ENCODE measurements around the gene TIRAP. TPM values are rescaled to one million over a fixed set of nuclear protein-coding genes. Genes with fewer than 3 reads are reported as not detected.
"Not testable (repeated sequence)": the region's sequence is repeated elsewhere in the genome, so short reads cannot be mapped to it uniquely, and the experiment has no call there.

TIRAP gene
- total RNA-seq, 2 donors from 2014 or later: 6.3 to 7.4 TPM

DNA sequence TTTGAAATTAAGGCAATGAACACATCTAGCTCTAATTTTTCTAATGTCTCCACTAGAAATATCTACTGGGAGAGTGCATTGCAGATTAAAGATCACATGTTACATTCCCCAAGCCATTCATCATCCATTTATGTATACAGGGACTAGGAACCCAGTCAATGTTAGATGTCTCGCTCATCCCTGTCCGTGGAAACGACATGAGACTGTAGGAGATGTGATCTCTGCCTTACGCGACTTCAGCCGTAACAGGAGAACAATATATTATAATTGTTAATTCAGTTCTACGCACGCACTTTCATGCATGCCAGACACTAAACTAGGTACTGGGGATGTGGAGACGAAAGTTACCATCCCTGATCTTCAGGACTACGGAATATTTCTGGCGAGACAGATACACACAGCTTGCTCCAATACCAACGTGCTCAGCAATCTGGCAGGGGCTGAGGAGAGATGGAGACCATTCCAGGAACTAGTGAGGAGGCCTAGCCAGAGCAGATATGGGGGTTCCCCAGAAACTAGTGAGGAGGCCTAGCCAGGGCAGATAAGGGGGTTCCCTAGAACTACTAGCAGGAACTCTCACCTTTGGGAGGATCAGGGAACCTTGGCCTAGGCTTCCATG lies 21.7 kb downstream of the TIRAP start:
- no peaks in the 10 kb centered on the region for H3K9me3 ChIP-seq

DNA sequence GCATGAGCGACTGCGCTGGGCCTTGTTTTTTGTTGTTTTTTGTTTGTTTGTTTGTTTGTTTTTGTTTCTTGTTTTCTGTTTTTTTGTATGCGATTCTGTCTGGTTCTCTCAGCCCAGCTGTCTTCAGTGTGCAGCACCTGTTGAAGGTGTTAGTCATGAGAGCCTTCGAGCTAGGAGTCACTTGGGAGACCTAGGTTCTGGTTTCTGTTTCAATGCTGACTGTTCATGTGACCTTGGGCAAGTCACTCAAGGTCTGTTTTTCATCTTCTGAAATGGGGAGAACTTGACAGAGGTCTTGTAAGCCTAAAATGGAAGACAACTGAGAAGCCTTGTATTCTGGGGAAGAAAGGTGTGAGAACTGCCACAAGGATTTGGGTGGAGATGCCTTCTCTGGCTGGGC lies 22.8 kb downstream of the TIRAP start:
- no peak for DNase-seq (ENCODE audit: low spot score)
- peaks cover 0 to 21% of the 10 kb centered on the region in 2 donors for H3K4me1 ChIP-seq
- no peak overlapping the region for H3K27ac ChIP-seq
- no peaks in the 10 kb centered on the region for H3K9me3 ChIP-seq
- TF ChIP-seq, protein P1, sequence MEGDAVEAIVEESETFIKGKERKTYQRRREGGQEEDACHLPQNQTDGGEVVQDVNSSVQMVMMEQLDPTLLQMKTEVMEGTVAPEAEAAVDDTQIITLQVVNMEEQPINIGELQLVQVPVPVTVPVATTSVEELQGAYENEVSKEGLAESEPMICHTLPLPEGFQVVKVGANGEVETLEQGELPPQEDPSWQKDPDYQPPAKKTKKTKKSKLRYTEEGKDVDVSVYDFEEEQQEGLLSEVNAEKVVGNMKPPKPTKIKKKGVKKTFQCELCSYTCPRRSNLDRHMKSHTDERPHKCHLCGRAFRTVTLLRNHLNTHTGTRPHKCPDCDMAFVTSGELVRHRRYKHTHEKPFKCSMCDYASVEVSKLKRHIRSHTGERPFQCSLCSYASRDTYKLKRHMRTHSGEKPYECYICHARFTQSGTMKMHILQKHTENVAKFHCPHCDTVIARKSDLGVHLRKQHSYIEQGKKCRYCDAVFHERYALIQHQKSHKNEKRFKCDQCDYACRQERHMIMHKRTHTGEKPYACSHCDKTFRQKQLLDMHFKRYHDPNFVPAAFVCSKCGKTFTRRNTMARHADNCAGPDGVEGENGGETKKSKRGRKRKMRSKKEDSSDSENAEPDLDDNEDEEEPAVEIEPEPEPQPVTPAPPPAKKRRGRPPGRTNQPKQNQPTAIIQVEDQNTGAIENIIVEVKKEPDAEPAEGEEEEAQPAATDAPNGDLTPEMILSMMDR (IDR thresholded peaks at IDR 0.05): no peak
- H3K4me3 ChIP-seq: no peak overlapping the region
- H3K27me3 ChIP-seq: no peaks in the 10 kb centered on the region
- no peaks in the 10 kb centered on the region for H3K36me3 ChIP-seq

More for the DNA sequence above, 21.7 kb downstream of the TIRAP start:
- Histone ChIP-seq H3K36me3 (no peaks in the 10 kb centered on the region), H3K27me3 (no peaks in the 10 kb centered on the region), H3K4me3 (peak overlapping the region; percentile 56 to 61), H3K27ac (peak overlapping the region; percentile 85 to 87), H3K4me1 (peaks cover 0 to 15% of the 10 kb centered on the region in 2 donors)
- TF ChIP-seq, protein P1 (IDR thresholded peaks at IDR 0.05): no peak
- DNase-seq (ENCODE audit: low spot score): no peak

DNA sequence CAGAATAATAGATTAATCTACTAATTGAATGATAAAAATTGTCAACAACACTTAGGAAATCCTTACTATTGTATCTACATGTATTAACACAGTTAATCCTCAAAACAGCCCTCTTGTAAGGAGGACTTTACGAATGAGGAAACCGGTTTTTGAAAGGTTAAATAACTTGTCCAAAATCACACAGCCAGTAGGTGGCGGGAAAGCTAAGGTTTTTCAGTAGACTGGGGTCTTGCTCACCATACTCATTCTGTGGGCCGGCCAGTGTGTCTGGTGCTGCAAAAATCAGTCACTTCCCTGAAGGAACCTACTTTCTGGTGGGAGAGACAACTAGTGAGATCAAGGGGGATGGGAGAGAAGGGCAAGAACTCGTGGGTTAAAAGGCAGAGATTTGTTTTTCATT lies 24.8 kb downstream of the TIRAP start:
- DNase-seq (ENCODE audit: low spot score): no peak
- Histone ChIP-seq H3K9me3 (no peaks in the 10 kb centered on the region), H3K27ac (no peak overlapping the region), H3K36me3 (no peaks in the 10 kb centered on the region), H3K4me3 (no peak overlapping the region), H3K27me3 (no peaks in the 10 kb centered on the region), H3K4me1 (peaks cover 0 to 25% of the 10 kb centered on the region in 2 donors)
- TF ChIP-seq, protein P1 (IDR thresholded peaks at IDR 0.05): peak in 1 of 2 donors; percentile 53

DNA sequence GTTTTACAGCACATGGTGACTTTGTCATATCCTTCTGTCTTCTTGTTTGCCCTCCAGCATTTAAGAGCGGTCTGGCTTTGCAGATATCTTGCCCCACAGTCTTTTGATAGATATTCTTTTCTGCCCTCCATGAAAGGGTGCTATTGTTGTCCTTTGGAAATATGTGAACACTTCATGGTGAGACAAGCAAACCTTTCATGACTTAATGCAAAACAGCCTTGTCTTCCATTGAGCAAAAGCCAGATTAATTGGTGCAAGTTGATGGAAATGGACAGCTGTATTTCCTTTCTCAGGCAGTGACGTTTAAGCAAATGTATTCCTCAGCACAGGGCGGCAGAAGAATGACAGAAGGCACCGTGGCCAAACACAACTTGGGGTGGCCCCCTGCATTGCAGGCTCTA lies 25.4 kb downstream of the TIRAP start:
- peaks cover 0 to 21% of the 10 kb centered on the region in 2 donors for H3K4me1 ChIP-seq
- TF ChIP-seq, protein P1 (IDR thresholded peaks at IDR 0.05): no peak
- no peak overlapping the region for H3K27ac ChIP-seq
- H3K27me3 ChIP-seq: no peaks in the 10 kb centered on the region
- H3K4me3 ChIP-seq: no peak overlapping the region
- no peaks in the 10 kb centered on the region for H3K36me3 ChIP-seq
- DNase-seq (ENCODE audit: low spot score): no peak
- no peaks in the 10 kb centered on the region for H3K9me3 ChIP-seq

DNA sequence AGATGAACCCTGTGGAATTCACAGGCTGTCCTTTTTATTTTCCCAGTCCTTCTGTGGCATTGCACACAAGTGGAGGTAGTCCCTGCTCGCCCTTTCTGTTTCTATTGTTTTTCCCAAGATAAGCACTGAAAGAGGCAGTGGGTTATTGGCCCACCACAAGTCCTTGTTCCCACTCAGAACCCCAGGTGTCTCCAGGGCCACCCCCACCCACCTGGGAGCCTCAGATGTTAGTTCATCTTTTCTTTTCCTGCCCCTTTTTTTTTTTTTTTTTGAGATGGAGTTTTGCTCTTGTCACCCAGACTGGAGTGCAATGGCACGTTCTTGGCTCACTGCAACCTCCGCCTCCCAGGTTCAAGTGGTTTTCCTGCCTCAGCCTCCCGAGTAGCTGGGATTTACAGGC lies 25.9 kb downstream of the TIRAP start:
- peaks cover 0 to 17% of the 10 kb centered on the region in 2 donors for H3K4me1 ChIP-seq
- DNase-seq (ENCODE audit: low spot score); H3K27me3 ChIP-seq; H3K36me3 ChIP-seq; H3K9me3 ChIP-seq; H3K4me3 ChIP-seq; H3K27ac ChIP-seq: not testable (repeated sequence)

DNA sequence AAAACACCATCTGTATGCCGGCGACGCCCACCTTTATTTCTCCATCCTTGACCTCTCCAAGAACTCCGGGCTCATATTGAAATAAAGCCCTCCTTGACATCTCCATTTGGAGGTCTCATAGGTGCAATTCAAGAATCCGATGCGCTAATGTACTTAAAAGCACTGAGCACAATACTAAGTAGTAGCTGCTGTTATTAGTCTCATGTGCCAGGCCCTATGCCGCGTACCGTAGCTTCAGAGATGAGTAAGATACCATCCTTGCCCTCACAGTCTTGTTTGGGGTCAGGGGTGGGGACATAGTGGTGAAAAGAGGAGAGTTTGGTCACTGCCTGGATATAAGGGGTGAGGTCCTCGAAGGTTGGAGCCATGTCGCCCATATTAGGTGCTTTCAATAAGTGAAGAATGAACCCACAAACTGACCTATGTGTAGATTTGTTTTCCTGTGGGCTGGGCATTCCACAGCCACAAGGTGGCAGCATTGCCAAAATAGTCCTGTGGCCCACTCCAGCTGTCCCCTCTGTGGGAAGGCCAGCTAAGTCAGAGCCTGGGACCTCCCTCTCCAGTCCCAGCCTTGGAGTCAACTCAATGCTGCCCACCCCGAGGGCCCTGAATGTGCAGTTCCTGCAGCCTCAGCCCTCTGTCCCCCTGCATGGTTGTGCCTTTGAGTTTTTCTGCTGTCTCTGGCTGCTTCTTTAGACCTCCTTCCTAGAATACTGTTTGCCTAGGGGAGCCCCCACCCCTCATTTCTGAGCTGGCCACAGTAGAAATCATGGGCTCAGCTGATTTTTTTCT lies 27.5 kb downstream of the TIRAP start:
- no peaks in the 10 kb centered on the region for H3K36me3 ChIP-seq
- H3K27ac ChIP-seq: peak overlapping the region in 1 of 2 donors; percentile 2

More for the DNA sequence above, 27.5 kb downstream of the TIRAP start:
- no peaks in the 10 kb centered on the region for H3K27me3 ChIP-seq
- H3K4me1 ChIP-seq: peaks cover 0 to 10% of the 10 kb centered on the region in 2 donors
- H3K4me3 ChIP-seq: no peak overlapping the region
- no peaks in the 10 kb centered on the region for H3K9me3 ChIP-seq
- TF ChIP-seq, protein P1 (IDR thresholded peaks at IDR 0.05): peak; percentile 83 to 95
- DNase-seq (ENCODE audit: low spot score): peak; percentile 87
